SJCRH30 (cell line): Measurements from ENCODE around the gene ACVR2A. TPM values are rescaled to one million over a fixed set of nuclear protein-coding genes. Genes with fewer than 3 reads are reported as not detected.

ENCODE experiments used
- total RNA-seq: library from RNA; depleted of rRNA; stranded (reverse); fragments of >200 nt; shearing (Covaris generic); gene quantifications from 2 replicates; pipeline ENCODE4 v1.2.3, GENCODE V29; 2014; rRNA removed

ACVR2A gene
- total RNA-seq, 1 experiment from 2014 or later = 27.0 TPM

Other genes with a start within 250 kb of the ACVR2A start
- 84.7 and 108 TPM in 2 replicates for gene ORC4, start 175.7 kb downstream of the ACVR2A start, total RNA-seq
- gene MBD5, start 176.1 kb downstream of the ACVR2A start, total RNA-seq = 15.6 and 18.0 TPM in 2 replicates